Motor neuron (in vitro differentiated cells): ENCODE data around the gene RNF41. TPM values are rescaled to one million over a fixed set of nuclear protein-coding genes. Genes with fewer than 3 reads are reported as not detected.

Source experiments
- ATAC-seq, 8 experiments: fragments of 200-7000 bp; cut with Tn5 transposase; replicated peaks in 6 of 8; 2 replicates each; pipeline ENCODE4 v1.8.0; 2021; ENCODE audit warnings: mild to moderate bottlenecking in 8 of 8, moderate library complexity in 8 of 8
- H3K27ac ChIP-seq, 2 donors: fragments of 250-450 bp; sonication (Bioruptor Pico); 2 replicates each; pipeline ENCODE4 v1.9.0; 2021; ENCODE audit warnings: antibody characterized with exemption in 2 of 2, mild to moderate bottlenecking in 2 of 2, moderate library complexity in 1 of 2
- H3K4me1 ChIP-seq, 2 donors: fragments of 250-450 bp; sonication (Bioruptor Pico); replicated peaks in 1 of 2; 2 replicates each; pipeline ENCODE4 v1.6.1; 2021; ENCODE audit warnings: antibody characterized with exemption in 2 of 2, mild to moderate bottlenecking in 2 of 2, moderate library complexity in 1 of 2
- H3K4me3 ChIP-seq, 5 donors: fragments of 250-450 bp; sonication (Bioruptor Pico); 2 replicates each; pipeline ENCODE4 v1.9.0; 2021; ENCODE audit warnings: antibody characterized with exemption in 5 of 5, mild to moderate bottlenecking in 5 of 5, moderate library complexity in 4 of 5
- WGBS, 10 experiments: fragments of 450-650 bp; shearing (Covaris generic); methylation state at CpG; one replicate each; pipeline ENCODE4 v1.0.0; 2022; 5-methylcytosine and 5-hydroxymethylcytosine counted together
- in situ Hi-C, 9 experiments: fragments of 400-800 bp; cut with MboI; loops; one replicate each; pipeline ENCODE4 v1.15.0; 2021; ENCODE audit warnings: low sequenced_read_pairs in 9 of 9, low pct_unique_long_range_greater_than_20kb in 2 of 9; ENCODE audit not compliant: unreplicated experiment in 9 of 9
- total RNA-seq, 8 experiments: library from RNA; unstranded; fragments of 300-600 nt; gene quantifications; 2 replicates each; pipeline versions ENCODE4 v1.2.3 to v1.2.4, GENCODE V29; 2022

Gene RNF41
- total RNA-seq, 8 experiments from 2014 or later: 28.9 to 62.1 (median 41.7) TPM

DNA sequence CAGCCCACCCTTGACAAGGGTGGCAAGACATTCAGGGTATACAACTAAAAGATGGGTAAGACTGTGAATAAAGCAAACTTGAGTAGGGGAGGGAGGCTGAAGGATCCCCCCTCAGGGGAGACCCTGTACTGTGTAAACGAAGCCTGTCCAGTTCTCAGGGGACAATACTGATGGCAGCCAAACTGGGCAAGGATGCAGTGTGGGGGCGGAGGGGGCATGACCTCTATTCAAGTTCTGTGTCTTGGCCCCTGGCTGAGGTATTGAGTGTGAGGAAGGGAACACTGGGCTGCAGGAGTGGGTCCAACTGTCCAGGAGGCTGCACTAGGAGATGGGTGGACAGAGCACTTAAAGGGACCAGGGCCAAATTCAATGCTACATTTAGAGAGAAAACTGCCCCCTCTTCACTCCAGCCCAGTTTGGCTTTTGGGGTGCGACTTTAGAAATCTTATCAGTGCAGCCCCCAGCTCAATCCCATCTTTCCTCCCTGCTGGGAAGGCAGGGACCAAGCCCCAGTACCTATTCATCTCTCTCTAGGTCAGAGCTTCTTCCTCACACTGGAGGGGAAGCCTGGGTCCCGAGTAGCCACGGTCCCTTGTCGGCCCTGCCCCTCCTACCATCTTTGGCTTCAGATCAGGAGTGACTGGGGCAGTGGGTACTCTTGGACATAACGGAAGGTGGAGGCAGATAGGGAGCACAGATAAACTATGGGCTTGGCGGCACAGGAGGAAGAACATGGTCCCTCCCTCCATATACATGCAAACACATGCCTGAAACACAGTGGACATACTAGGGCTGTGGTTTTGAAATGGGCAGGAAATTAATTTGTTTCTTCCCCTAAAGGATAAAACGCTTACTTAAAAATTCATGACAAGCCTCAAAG lies 19.9 kb upstream of the RNF41 start:
- 82 to 100% (median 83%) methylated on average over 1 to 6 of the region's 9 CpGs; no CpG with 5 or more reads in 3 of the 10 experiments for WGBS, 10 experiments
- no peak for ATAC-seq
- H3K4me3 ChIP-seq: no peak overlapping the region
- H3K27ac ChIP-seq: no peak overlapping the region
- H3K4me1 ChIP-seq: no peaks in the 10 kb centered on the region
- in situ Hi-C loops: no loop called here

DNA sequence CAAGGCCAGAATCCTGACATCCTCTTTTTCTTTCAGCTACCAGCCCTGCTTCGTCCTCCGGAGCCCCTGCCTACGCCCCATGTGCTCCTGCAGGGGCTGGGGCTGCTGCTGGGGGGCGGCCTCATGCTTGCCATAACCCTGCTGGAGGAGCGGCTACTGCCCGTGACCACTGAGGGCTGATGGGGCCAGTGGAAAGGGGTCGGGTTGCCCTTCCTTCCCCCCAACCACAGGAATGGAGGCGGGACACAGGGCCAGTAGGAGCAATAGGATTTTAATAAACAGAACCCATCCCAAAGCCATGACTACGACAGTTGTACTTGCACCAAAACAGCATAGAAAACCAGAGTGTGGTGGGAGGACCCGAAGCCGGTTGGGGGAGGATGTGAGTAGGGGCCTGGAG lies 15.8 kb upstream of the RNF41 start:
- no peak overlapping the region for H3K27ac ChIP-seq
- no peak overlapping the region for H3K4me3 ChIP-seq
- peak in 5 of 8 experiments; percentile 5 to 29 (median 7) for ATAC-seq
- H3K4me1 ChIP-seq: no peaks in the 10 kb centered on the region
- WGBS, 10 experiments: 60 to 100% (median 76%) methylated on average over 1 to 6 of the region's 11 CpGs; no CpG with 5 or more reads in 5 of the 10 experiments
- in situ Hi-C loops: no loop called here

DNA sequence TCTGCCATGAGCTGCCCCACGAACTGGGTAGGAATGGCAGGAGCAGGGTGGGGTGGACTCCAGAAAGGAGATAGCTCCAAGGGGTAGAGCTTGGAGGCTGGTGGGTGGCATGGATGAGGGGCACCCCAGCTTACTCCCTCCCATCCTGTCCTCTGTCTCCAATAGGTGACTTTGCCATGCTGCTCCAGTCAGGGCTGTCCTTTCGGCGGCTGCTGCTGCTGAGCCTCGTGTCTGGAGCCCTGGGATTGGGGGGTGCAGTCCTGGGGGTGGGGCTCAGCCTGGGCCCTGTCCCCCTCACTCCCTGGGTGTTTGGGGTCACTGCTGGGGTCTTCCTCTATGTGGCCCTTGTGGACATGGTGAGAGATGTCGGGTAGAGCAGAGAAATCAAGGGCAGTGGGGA lies 15.3 kb upstream of the RNF41 start:
- in situ Hi-C loops: no loop called here
- ATAC-seq: peak in 4 of 8 experiments; percentile 10 to 27 (median 18)
- no peak overlapping the region for H3K27ac ChIP-seq
- H3K4me1 ChIP-seq: no peaks in the 10 kb centered on the region
- 20 to 100% (median 37%) methylated on average over 1 of the region's 5 CpGs; no CpG with 5 or more reads in 6 of the 10 experiments for WGBS, 10 experiments
- H3K4me3 ChIP-seq: no peak overlapping the region

DNA sequence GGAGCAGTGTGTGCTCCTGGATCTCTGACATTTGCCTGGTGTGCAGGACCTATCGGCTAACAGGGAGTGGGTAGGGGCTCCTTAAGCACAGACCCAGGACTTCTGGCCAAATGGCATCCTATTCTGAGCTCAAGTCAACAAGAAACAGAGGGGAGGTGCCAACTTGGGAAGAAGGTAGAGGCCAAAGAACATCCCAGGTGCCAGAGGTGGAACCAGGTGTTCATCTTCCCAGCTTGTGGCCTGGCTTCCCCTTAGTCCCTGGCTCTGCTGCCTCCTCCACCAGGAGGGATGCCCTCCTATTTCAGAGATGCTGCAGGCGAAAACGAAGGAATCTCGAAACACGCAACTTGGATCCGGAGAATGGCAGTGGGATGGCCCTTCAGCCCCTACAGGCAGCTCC lies 14.4 kb upstream of the RNF41 start:
- in situ Hi-C loops: no loop called here
- H3K4me3 ChIP-seq: no peak overlapping the region
- no peak overlapping the region for H3K27ac ChIP-seq
- WGBS, 10 experiments: 86 to 100% (median 100%) methylated on average over 1 of the region's 6 CpGs; no CpG with 5 or more reads in 7 of the 10 experiments
- ATAC-seq: no peak
- H3K4me1 ChIP-seq: no peaks in the 10 kb centered on the region

DNA sequence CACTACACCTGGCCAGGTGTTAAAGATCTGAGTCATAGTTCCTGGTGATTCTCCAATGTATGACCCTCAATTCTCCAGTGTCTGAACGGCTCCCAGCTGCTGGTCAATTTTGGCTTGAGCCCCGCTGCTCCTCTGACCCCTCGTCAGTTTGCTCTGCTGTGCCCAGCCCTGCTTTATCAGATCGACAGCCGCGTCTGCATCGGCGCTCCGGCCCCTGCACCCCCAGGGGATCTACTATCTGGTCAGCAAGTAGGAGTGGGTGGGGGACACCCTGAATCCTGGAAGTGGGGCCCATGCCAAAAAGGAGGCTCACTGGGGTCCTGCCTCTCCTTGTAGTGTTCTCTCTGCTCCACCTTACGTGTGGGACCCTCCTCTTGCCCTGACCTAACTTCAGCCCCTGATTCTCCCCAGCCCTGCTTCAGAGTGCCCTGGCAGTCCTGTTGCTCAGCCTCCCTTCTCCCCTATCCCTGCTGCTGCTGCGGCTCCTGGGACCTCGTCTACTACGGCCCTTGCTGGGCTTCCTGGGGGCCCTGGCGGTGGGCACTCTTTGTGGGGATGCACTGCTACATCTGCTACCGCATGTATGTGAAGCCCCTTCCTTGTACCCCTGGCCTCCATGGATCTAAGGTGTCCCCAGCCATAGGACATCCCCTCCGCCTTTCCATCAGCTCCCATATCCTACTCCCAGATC lies 13.2 kb upstream of the RNF41 start:
- no peak for ATAC-seq
- H3K4me1 ChIP-seq: peaks cover 0 to 3% of the 10 kb centered on the region in 2 donors
- in situ Hi-C loops: no loop called here
- H3K4me3 ChIP-seq: no peak overlapping the region
- H3K27ac ChIP-seq: no peak overlapping the region
- 68 to 100% (median 92%) methylated on average over 1 to 7 of the region's 16 CpGs; no CpG with 5 or more reads in 6 of the 10 experiments for WGBS, 10 experiments

DNA sequence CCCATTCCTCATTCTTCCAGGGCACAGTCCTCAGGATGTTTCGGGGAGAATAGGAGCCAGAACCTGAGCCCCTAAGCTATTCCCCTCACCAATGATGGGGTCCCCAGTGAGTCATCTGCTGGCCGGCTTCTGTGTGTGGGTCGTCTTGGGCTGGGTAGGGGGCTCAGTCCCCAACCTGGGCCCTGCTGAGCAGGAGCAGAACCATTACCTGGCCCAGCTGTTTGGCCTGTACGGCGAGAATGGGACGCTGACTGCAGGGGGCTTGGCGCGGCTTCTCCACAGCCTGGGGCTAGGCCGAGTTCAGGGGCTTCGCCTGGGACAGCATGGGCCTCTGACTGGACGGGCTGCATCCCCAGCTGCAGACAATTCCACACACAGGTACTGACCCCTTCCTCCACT lies 9.5 kb upstream of the RNF41 start:
- peak in 5 of 8 experiments; percentile 7 to 31 (median 20) for ATAC-seq
- Histone ChIP-seq H3K4me1 (peaks cover 0 to 3% of the 10 kb centered on the region in 2 donors), H3K4me3 (no peak overlapping the region), H3K27ac (no peak overlapping the region)
- WGBS, 10 experiments: 73 to 95% (median 92%) methylated on average over 2 to 4 of the region's 11 CpGs; no CpG with 5 or more reads in 7 of the 10 experiments
- in situ Hi-C loops: no loop called here

DNA sequence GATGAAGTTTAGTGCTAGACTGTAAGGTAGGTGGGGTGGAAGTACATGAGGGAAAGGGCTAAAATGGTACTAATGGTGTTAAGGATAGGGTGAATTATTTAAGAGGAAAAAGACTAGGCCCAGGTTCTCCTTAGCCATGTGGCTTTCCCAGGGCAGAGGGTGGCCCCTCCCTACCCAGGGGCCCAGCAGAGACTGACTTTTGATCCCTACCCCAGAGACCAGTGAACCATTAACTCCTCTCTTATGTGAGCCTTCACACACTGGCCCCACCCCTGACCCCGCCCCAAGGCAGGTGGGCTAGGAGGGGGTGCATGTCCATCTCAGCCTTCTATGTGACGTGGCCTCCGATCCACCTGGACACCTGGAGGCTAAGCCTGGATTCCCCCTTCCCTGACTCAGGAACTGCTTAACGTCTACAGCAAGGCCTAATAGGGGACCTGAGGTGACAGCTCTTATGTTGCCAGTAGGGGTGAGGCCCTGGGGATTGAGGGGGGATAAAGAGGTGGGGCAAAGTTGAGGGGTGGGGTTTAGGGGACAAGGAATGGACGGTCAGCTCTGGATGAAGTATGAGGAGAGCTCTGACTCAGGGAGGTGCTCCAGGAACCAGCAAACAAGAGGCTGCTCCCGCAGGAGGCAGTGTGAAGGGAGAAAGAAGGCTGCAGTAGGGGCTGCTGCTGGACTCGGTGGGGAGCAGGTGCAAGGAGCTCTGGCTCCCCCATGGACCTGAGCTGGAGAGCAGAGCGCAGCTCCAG lies 8.9 kb upstream of the RNF41 start:
- whole genome bisulfite sequencing, 10 experiments: 17 to 61% methylated on average over 1 to 4 of the region's 8 CpGs; no CpG with 5 or more reads in 8 of the 10 experiments
- ATAC-seq: peak in 6 of 8 experiments; percentile 19 to 40 (median 34)
- Histone ChIP-seq H3K27ac (no peak overlapping the region), H3K4me3 (no peak overlapping the region), H3K4me1 (peaks cover 0 to 3% of the 10 kb centered on the region in 2 donors)
- in situ Hi-C loops: no loop called here

DNA sequence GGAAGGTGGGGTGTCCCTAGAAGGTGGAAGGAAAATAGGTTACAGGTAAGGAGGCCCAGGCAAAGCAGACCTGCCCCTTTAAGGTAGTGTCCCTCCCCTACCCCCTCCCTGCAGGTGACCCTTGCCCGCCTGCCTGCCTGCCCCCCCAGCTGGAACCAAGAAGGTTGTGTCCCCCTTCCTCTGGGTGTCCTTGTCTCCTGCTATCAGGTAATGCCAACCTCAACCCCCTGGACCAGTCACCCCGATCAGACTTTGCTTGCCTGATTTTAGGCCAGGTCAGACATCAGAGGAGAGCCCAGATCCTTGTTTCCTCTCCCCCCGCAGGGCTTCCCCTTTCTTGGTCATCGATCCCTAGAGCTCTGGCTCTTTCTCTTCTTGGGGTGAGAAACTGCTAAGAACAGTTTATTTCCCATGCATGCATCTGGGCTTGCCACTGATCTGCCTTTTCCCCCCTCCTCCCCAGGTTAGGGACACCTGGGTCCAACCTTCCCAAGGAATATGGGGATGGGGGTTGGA lies 8.3 kb upstream of the RNF41 start, which contains the start of gene SLC39A5:
Gene SLC39A5 (plus strand): TSS at position 136 of the 516 bp plus-strand sequence. CDS start 1,224 bp downstream, outside the sequence.
- in situ Hi-C loops: no loop called here
- peaks cover 5 to 6% of the 10 kb centered on the region in 2 donors for H3K4me1 ChIP-seq
- ATAC-seq: peak in 1 of 8 experiments; percentile 10
- 29% methylated on average over 1 of the region's 4 CpGs; no CpG with 5 or more reads in 9 of the 10 experiments for WGBS, 10 experiments
- H3K27ac ChIP-seq: no peak within 1 kb of the TSS
- no peak within 1 kb of the TSS for H3K4me3 ChIP-seq

DNA sequence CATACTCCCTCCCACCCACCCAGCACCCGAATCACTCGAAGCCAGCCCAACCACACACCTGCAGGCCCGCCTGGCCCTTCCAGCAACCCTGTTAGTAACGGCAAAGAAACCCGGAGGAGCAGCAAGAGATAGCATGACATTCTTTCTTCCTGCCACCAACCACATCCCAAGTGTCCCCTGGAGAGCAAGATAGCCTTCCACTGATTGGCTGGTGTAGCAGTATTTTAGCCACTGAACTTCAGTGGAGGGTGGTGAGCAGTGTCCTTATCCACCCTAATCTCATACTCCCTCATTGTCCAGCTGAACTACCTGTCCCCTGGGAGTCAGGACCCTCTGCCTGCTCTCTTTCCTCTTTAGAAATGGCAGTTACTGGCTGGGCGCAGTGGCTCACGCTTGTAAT lies 7.4 kb upstream of the RNF41 start:
- H3K4me3 ChIP-seq: no peak overlapping the region
- no peak for ATAC-seq
- H3K4me1 ChIP-seq: peaks cover 6 to 8% of the 10 kb centered on the region in 2 donors
- in situ Hi-C loops: no loop called here
- H3K27ac ChIP-seq: no peak overlapping the region
- WGBS, 10 experiments: 60 to 100% (median 100%) methylated on average over 1 to 2 of the region's 7 CpGs; no CpG with 5 or more reads in 5 of the 10 experiments

DNA sequence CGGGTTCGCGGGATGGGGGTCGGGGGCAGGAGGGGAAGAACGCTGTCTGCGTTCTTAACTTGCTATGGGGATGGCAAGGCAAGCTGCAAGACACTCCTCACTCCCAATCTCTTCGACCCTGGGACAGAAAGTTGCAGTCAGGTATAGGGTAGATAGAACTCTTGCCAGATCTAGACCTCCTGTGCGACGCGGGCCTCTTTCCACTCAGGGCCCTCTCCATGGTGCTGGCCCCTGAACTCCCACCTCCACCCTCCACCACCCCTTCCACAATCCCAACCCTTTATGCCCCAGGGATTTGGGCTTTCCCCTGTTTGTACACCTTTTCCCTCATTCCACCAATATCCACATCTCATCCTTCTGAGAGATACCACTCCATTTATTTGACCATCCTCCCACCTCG lies 3.2 kb upstream of the RNF41 start:
- 52 to 100% (median 88%) methylated on average over 1 to 3 of the region's 11 CpGs; no CpG with 5 or more reads in 7 of the 10 experiments for WGBS, 10 experiments
- H3K27ac ChIP-seq: peak overlapping the region; percentile 72 to 87
- in situ Hi-C loops: no loop called here
- H3K4me1 ChIP-seq: peaks cover 8 to 26% of the 10 kb centered on the region in 2 donors
- H3K4me3 ChIP-seq: peak overlapping the region; percentile 49 to 65 (median 59)
- no peak for ATAC-seq

DNA sequence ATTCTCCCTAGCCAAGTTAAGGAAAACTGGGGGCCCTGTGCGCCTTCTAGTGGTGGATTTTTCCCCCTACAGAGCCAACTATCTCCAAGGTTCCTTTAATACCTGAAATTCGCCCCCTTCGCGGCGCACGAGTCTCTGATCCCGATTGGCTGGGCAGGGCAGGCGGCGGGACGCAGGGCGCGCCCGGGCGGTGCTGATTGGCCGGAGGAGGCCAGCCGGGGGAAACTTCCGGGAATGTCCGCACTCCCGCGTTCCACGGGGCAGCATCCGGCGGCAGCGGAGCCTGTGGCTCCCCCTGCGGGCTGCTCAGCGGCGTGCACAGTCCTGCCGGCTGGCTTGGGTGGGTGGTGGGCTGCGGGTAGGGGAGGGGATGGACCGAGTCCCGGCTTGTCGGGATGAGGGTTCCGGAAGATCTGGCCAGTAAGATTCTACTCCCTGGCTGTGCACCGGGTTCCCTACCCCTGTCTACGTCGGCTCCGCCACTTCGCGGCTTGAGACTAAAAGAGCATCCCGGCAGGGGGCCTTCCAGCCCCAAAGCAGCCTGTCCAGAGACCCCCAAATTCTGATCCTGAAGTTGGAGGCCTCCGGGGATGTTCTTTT lies 2.5 kb upstream of the RNF41 start, which contains the start of gene NABP2:
Gene NABP2 (plus strand): TSS at position 241 of the 600 bp plus-strand sequence. CDS start 515 bp downstream, outside the sequence.
- Histone ChIP-seq H3K4me3 (peak within 1 kb of the TSS; percentile 49 to 65 (median 59)), H3K4me1 (peaks cover 8 to 26% of the 10 kb centered on the region in 2 donors), H3K27ac (peak within 1 kb of the TSS; percentile 72 to 87)
- peak; percentile 64 to 81 (median 72) for ATAC-seq
- in situ Hi-C loops: no loop called here
- WGBS, 10 experiments: 0 to 8% (median 0%) methylated on average over 1 to 10 of the region's 41 CpGs; no CpG with 5 or more reads in 3 of the 10 experiments
